HG03066 (cell line): ENCODE measurements around the gene ABCB8.

ENCODE experiments used
- ATAC-seq: cut with Tn5 transposase; IDR thresholded peaks from one replicate; pipeline ENCODE4 v1.9.1; 2021; ENCODE audit warnings: low read depth; ENCODE audit not compliant: unreplicated experiment

Gene ABCB8

DNA sequence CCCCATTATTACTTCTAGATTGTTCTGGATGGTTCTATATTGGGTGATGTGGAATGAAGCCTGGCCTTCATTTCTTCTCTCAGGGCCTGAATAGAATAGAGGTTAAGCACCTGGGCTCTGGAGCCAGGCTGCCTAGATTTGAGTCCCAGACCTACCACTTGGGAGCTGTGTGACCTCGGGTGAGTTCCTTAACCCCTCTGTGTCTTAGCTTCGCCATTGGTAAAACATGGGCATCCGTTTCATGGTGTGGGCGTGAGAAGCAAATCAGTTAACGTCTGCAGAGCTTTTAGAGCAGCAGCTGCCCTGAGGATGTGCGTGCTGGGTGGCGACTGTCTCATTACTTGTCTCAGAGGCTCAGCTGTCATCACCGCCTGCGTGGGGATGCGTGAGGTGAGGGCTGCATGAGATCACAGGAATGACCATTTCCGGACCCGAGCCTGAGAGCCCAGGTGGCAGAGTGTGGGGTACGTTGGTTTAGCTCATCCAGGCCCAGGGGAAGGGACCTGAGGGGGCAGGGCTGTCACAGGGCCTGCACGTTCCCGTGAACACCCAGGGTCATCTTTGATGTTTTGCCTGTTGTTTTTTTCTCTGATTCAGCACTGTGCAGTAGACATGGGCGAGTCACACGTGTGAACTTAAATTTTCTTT lies 67.7 kb downstream of the ABCB8 start:
- ATAC-seq: no peak
